Measurements from ENCODE around the gene GSE1. TPM values are rescaled to one million over a fixed set of nuclear protein-coding genes. Genes with fewer than 3 reads are reported as not detected.
A peak's percentile ranks its signal among the peaks of the same experiment; 100 is the strongest.

Gene GSE1
- total and polyA plus RNA-seq, 2 of the 13 experiments (the other 11 are each of a cell fraction or from before 2014, with no cell fraction given) = 16.1 to 31.2 TPM

- no peak for TF ChIP-seq EP300 (IDR thresholded peaks at IDR 0.05; ENCODE audit: low read depth in 2 of 2, low read length in 2 of 2)
- TF ChIP-seq EP300 (CRISPR knock-in tag; IDR thresholded peaks at IDR 0.05; ENCODE audit: borderline replicate concordance) = no peak
- no peak for TF ChIP-seq DDIT3 (CRISPR knock-in tag; IDR thresholded peaks at IDR 0.05)
- TF ChIP-seq E2F2 (CRISPR knock-in tag; IDR thresholded peaks at IDR 0.05; ENCODE audit: borderline replicate concordance) = no peak
- no peak for TF ChIP-seq STAG1 (CRISPR knock-in tag; IDR thresholded peaks at IDR 0.05)
- no peak for TF ChIP-seq ZNF44 (CRISPR knock-in tag; IDR thresholded peaks at IDR 0.05)
- TF ChIP-seq RXRA (CRISPR knock-in tag; IDR thresholded peaks at IDR 0.05) = no peak
- no peak for TF ChIP-seq RERE (CRISPR knock-in tag; IDR thresholded peaks at IDR 0.05; ENCODE audit: low read depth)
- no peak for TF ChIP-seq NR1H2 (CRISPR knock-in tag; IDR thresholded peaks at IDR 0.05; ENCODE audit: borderline replicate concordance, low read depth)
- no peak for TF ChIP-seq ZEB1 (IDR thresholded peaks at IDR 0.05; ENCODE audit: insufficient replicate concordance, low read depth)
- no peak for TF ChIP-seq HOXA7 (CRISPR knock-in tag; IDR thresholded peaks at IDR 0.05)
- TF ChIP-seq JUNB (CRISPR knock-in tag; IDR thresholded peaks at IDR 0.05; ENCODE audit: borderline replicate concordance) = no peak
- TF ChIP-seq HHEX (CRISPR knock-in tag; IDR thresholded peaks at IDR 0.05) = no peak
- no peak for TF ChIP-seq ZNF784 (CRISPR knock-in tag; IDR thresholded peaks at IDR 0.05; ENCODE audit: borderline replicate concordance)
- TF ChIP-seq ATAD3A (CRISPR knock-in tag; IDR thresholded peaks at IDR 0.05) = no peak
- TF ChIP-seq CHCHD3 (CRISPR knock-in tag; IDR thresholded peaks at IDR 0.05) = no peak
- TF ChIP-seq KDM2A (CRISPR knock-in tag; IDR thresholded peaks at IDR 0.05; ENCODE audit: borderline replicate concordance, low read depth) = no peak
- TF ChIP-seq EZH2 (conservative IDR thresholded peaks at IDR 0.05; ENCODE audit: low read depth, low read length) = no peak
- TF ChIP-seq ZNF782 (CRISPR knock-in tag; IDR thresholded peaks at IDR 0.05; ENCODE audit: borderline replicate concordance) = no peak
- no peak for TF ChIP-seq SNRNP70 (IDR thresholded peaks at IDR 0.05; ENCODE audit: low read depth, low read length)
- peak; percentile 68; the same call in 1 of the 2 replicates for TF ChIP-seq ZNF740 (CRISPR knock-in tag; IDR thresholded peaks at IDR 0.05)
- TF ChIP-seq ZNF224 (CRISPR knock-in tag; IDR thresholded peaks at IDR 0.05) = 0 out of 2 replicates have a peak, but pooled peaks have one; percentile 23
Measured at GRCh38 chr16:85613604-85614337, 649 bp downstream of the GSE1 start (continued).
